ENCODE measurements around the gene LONP1.

The LONP1 gene

GRCh38 chr19:5679289-5680083, 40.5 kb downstream of the LONP1 start:
- no peak for DNase-seq

DNA sequence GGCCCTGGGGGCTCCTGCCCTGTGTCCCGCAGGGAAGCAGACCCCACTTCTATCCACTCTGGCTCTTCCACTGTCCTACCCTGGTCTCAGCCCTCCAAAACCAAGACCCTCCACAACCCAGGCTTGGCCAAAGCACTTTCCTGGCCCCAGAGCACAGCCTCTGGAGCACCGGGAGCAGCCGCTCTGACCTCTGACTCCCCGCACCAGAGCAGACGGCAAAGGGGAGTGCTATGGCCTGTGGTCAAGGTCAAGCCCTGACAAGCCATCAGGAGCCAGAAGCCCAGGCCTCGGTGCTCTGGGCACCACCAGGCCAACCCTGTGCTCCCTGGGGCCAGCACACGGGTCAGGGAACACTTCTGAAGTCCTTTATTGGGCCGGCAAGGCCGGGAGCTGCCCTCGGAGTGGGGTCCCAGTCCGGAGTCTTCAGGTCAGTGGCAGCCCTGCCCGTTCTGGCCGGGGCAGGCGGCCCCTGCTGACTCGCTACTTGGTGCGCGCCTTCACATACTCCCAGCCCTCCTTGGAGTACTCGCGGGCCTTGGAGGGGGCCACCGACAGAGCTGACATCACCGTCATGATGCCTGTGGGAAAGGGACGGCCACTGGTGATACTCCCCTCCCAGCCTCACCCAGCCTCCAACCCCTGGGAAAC, 41.8 kb downstream of the LONP1 start:
- no peak for DNase-seq

DNA sequence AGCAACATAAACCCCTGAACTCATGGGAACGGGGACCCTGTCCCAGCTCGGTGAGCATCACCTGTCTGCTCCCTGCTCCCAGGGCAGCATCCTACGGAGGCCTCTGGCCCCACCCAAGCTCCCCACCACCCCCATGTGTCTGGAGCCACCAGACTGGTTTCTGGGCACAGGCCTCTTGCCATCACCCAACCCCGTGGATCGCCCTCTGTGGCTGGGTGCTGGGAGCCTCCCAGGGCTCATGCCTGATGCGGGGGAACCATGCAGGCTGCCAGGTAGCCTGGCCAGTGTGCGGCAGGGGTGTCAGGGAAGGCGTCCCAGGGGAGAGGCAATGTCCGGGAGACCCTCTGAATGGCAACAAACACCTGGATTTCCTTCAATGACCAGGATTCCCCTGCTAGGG, 42.4 kb downstream of the LONP1 start:
- DNase-seq: no peak

DNA sequence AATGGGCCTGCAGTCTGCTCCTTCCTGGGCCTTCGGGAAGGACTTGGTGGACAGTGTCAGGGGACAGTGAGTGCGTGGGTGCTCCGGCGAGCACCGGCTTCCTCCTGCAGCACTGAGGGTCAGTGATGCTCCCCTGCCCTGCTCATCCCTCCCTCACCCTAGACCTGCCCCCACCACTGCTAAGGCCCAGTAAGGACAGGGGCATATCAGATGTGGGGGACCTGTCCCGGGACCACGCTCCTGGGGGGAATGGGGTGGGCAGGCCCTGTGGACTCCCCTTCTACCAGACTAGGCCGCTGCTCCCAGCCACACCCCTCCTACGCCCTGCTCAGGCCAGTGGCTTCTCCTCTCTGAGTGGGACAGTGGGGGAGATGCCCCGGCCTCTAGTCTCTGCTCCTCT, 42.8 kb downstream of the LONP1 start:
- no peak for DNase-seq

DNA sequence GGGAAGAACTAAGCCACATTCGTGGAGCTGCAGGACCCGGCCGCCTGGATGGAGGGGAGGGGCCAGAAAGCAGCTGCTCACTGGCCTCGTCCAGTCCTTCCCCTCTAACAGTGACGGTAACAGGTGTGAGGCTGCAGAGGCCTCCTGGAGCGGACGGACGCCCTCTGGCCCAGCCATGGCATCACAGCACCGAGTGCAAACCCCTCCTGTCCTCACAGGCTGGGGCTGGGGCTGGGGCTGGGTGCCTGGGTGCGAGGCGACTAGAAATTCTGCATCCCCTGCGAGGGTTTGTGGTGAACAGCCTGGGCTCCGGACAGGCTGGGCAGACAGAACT, 43.2 kb downstream of the LONP1 start:
- no peak for DNase-seq

- no peak for DNase-seq
Measured at GRCh38 chr19:5676105-5676771, 43.7 kb downstream of the LONP1 start.

GRCh38 chr19:5674714-5675113, 45.2 kb downstream of the LONP1 start:
- DNase-seq: no peak

DNA sequence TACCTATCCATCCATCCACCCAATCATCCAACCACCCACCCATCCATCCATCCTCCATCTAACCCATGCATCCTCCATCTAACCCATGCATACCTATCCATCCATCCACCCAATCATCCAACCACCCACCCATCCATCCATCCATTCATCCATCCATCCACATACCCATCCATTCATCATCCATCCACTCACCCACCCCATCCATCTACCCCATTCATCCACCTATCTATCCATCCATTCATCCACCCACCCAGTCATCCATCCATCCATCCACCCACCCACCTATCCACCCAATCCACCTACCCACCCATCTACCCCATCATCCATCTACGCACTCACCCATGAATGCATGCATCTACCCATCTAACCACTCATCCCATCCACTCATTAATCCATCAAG, 46.2 kb downstream of the LONP1 start:
- DNase-seq: no peak

DNA sequence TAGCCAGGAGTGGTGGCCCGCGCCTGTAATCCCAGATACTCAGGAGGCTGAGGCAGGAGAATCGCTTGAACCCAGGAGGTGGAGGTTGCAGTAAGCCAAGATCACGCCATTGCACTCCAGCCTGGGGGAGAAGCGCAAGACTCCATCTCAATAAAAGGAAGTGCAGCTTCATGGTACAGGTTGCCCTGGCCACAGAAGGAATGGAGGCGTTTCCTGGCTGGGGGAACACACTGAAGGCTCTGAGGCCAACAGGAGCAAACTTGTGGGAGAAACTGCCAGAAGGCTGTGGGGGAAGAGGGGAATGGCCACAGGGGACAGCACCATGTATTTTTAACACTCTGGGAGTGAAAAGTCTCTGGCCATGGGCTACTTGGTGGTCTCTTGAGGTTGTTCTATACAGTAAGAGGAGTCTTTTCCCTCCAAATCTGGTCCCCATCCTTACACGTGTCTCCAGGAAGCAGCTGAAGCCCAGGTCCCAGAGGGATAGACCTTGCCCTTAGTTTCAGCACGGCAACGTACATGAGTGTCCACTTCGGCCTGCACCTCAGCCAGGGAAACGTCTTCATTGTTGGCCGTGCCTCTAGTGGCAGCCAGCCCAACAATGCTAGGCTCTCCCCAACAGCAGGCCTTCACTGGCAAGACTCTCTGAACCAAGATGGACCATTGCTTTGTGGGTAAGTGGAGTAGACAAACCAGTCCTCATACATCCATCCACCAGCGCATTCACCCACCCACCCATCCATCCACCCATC, 47.1 kb downstream of the LONP1 start:
- no peak for DNase-seq

- DNase-seq: no peak
Measured at GRCh38 chr19:5671600-5671999, 48.3 kb downstream of the LONP1 start.

DNA sequence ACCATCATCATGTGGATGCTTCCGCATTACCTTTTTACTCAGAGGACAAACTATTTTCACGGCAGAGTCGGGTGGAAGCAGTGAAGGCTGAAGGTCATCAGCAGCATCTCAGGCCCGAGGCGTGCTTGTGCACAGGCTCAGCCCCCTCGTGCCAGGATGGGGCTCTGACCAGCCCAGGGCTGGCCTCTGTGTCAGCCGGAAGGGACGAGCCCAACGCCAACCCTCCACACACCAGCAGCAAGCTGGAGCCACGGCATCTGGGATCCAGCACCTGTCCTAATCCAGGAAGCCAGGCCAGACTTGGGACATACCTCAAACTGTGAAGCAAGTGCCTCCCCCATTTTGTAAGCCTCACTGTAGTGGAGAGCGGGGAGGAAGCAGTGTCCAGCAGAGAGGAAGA, 50.7 kb downstream of the LONP1 start:
- DNase-seq: no peak

- no peak for DNase-seq
Measured at GRCh38 chr19:5667751-5668271, 52.1 kb downstream of the LONP1 start.

DNA sequence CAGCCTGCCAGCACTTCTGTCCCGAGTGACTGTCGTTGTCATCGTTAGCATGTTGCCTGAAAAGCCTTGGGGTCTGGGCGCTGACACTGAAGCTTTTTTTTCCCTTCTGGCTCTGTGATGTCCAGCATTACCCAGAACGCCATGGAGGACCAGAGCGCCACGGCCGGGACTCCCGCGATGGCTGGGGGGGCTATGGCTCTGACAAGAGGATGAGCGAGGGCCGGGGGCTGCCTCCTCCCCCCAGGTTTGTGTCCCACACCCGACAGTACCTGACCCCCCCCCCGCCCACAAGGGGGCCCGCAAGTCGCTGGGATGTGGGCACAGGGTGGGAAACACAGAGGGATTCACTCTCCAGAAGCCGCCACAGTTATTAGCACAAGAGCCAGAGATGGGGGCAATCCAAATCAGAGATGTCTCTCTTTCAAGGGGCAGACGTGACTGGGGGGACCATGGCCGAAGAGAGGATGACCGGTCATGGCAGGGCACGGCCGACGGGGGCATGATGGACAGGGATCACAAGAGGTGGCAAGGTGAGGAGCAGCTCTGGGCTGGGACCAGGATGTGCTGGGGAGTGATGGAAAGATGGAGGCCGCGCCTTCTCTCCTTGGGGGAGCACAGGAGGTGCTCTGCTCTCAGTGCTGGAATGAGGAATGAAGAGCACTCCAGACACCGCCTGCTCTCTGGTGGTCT, 52.9 kb downstream of the LONP1 start:
- no peak for DNase-seq

DNA sequence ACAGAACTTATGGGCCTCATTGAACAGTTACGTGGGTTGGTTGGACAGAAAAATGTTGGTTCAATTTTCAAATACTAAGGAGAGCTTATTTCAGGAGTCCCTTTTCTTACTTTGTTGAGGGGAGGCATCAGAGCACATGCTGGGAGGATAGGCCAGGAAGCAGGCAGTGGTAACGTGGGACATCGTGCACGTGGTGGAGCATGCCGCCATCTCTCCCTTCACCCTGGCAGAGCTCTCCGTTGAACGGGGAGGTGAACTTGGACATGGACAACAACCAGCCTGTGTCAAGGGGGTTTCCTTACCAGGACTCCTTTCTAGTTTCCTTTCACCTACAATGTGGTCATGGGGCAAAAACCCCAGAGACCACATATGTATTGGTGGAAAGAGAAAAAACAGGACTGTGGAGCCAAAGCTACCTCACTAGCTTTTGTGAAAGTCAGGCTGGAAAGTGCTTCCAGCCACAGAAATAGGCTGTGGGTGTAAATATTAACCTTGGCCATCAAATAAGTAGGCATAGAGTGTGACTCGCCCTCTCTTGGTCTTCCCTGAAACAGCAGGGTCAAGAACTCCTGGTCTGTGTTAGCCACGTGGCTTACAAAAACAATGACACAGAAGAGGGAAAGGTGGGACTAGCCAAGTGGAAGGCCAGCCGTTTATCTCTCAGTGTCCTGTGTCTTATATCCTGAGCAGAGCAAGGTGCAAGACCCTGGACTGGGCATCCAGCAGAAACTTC, 54.0 kb downstream of the LONP1 start:
- no peak for DNase-seq

DNA sequence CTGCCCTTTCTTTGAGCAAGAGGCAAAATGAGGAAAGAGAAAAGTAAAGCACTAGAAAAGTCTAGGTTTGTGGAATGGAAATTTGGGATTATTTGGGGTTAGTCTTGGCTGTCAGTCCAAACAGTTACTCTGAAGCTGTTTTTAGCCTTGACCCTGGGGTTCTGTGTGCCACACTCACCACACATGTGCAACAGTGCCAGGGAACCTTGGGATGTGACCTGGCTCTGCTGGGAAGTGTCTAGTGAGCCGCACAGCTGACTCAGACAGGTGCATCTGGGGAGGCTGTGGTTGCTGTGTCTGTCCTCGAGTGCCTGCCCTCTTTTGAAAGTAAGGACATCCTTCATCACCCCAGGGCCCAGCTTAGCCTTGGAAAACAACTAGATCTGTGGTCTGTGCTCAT, 55.4 kb downstream of the LONP1 start:
- no peak for DNase-seq

DNA sequence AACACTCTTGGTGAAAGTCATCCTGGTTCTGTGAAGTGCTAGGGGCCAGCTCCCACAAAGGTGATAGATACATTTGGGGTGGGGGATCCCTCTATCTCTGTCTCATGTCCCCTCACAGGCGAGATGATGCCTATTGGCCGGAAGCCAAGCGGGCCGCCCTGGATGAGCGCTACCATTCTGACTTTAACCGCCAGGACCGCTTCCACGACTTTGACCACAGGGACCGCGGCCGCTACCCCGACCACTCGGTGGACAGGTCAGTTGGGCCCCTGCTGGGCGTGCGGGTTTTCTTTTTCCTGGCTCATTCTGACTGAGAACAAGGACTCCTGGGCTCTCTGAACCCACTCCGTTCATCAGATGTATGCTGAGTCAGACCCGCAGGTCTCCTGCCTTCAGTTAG, 56.0 kb downstream of the LONP1 start:
- no peak for DNase-seq

- no peak for DNase-seq
Measured at GRCh38 chr19:5661483-5661882, 58.5 kb downstream of the LONP1 start.

- DNase-seq: no peak
Measured at GRCh38 chr19:5655412-5655811, 64.5 kb downstream of the LONP1 start.

DNA sequence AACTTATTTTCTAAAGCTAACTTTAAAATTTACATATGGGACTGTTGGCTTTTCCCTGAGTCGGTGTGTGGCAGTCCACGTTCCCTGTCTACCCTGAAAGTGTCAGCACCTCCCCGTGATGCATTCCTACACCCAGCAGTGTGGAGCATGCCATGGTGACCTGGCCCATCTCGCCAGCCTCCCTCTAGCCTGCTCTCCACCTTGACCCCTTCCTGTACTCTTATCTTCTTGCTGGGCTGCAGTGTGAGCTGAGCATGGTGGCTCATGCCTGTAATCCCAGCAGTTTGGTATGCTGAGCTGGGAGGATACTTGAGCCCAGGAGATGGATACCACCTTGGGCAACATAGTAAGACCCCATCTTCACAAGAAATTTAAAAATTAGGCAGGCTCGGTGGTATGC, 65.0 kb downstream of the LONP1 start:
- no peak for DNase-seq

- no peak for DNase-seq
Measured at GRCh38 chr19:5652261-5652660, 67.7 kb downstream of the LONP1 start.

- no peak for DNase-seq
Measured at GRCh38 chr19:5651361-5651760, 68.6 kb downstream of the LONP1 start.

- no peak for DNase-seq
Measured at GRCh38 chr19:5648464-5648863, 71.5 kb downstream of the LONP1 start.

Data from C1 segment of cervical spinal cord (tissue), 14 donors.